Measurements from ENCODE around the gene ZDHHC14.

- no peak for TF ChIP-seq POLR2A (IDR thresholded peaks at IDR 0.05)
- TF ChIP-seq, protein P1, sequence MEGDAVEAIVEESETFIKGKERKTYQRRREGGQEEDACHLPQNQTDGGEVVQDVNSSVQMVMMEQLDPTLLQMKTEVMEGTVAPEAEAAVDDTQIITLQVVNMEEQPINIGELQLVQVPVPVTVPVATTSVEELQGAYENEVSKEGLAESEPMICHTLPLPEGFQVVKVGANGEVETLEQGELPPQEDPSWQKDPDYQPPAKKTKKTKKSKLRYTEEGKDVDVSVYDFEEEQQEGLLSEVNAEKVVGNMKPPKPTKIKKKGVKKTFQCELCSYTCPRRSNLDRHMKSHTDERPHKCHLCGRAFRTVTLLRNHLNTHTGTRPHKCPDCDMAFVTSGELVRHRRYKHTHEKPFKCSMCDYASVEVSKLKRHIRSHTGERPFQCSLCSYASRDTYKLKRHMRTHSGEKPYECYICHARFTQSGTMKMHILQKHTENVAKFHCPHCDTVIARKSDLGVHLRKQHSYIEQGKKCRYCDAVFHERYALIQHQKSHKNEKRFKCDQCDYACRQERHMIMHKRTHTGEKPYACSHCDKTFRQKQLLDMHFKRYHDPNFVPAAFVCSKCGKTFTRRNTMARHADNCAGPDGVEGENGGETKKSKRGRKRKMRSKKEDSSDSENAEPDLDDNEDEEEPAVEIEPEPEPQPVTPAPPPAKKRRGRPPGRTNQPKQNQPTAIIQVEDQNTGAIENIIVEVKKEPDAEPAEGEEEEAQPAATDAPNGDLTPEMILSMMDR (IDR thresholded peaks at IDR 0.05), result no peak
- TF ChIP-seq POLR2AphosphoS5 (IDR thresholded peaks at IDR 0.05), result no peak
Measured at GRCh38 chr6:157513619-157514485, 132.9 kb downstream of the ZDHHC14 start.
